Cardiac muscle cell (in vitro differentiated cells and primary cell): ENCODE measurements around the gene SH3RF3. TPM values are rescaled to one million over a fixed set of nuclear protein-coding genes. Genes with fewer than 3 reads are reported as not detected.

Experiments used
- DNase-seq, 2 donors: peaks; one replicate each; pipeline versions ENCODE4 v3.0.0 to v3.0.0-alpha.2; 2010 to 2017; ENCODE audit warnings: low read depth in 1 of 2, low spot score in 1 of 2
- H3K27ac ChIP-seq: fragments of 200-600 bp; sonication (generic); 2 replicates; pipeline ENCODE4 v1.5.1; 2016
- H3K27me3 ChIP-seq: fragments of 200-600 bp; sonication (generic); 2 replicates; pipeline ENCODE4 v1.6.0; 2016; ENCODE audit warnings: control low read depth
- H3K36me3 ChIP-seq: fragments of 200-600 bp; sonication (generic); 2 replicates; pipeline ENCODE4 v1.5.1; 2016; ENCODE audit warnings: control low read depth
- H3K4me1 ChIP-seq: fragments of 200-600 bp; sonication (generic); 2 replicates; pipeline ENCODE4 v1.8.1; 2017; ENCODE audit warnings: low read depth, mild to moderate bottlenecking, mixed run types
- H3K4me3 ChIP-seq: fragments of 200-600 bp; sonication (generic); 2 replicates; pipeline ENCODE4 v1.5.1; 2016; ENCODE audit warnings: mild to moderate bottlenecking
- H3K9me3 ChIP-seq: fragments of 200-600 bp; sonication (generic); 2 replicates; pipeline ENCODE4 v1.5.1; 2017; ENCODE audit warnings: low read depth, mild to moderate bottlenecking, control low read depth
- CTCF ChIP-seq: IDR thresholded peaks from 2 replicates; pipeline ENCODE4 v1.5.1; 2012; ENCODE audit warnings: low read depth, mild to moderate bottlenecking, low read length
- polyA plus RNA-seq: library from polyadenylated mRNA; unstranded; fragments of >200 nt; fragmentation: Nextera tagmentation; extraction: Ambion mirVana; gene quantifications from 2 replicates; pipeline ENCODE4 v1.2.1, GENCODE V29; 2016
- total RNA-seq: library from RNA; depleted of rRNA; stranded (reverse); fragments of >200 nt; gene quantifications from 2 replicates; pipeline ENCODE4 v1.2.3, GENCODE V29; 2016

Gene SH3RF3
- total and polyA plus RNA-seq, 2 experiments from 2014 or later: 1.2 to 1.7 TPM

- Histone ChIP-seq H3K27ac (no peak overlapping the region), H3K4me1 (peaks cover 8% of the 10 kb centered on the region), H3K9me3 (no peaks in the 10 kb centered on the region), H3K4me3 (no peak overlapping the region), H3K27me3 (no peaks in the 10 kb centered on the region), H3K36me3 (no peaks in the 10 kb centered on the region)
- no peak for TF ChIP-seq CTCF
- DNase-seq: no peak
Measured at GRCh38 chr2:109246176-109246575, 117.2 kb downstream of the SH3RF3 start.

DNA sequence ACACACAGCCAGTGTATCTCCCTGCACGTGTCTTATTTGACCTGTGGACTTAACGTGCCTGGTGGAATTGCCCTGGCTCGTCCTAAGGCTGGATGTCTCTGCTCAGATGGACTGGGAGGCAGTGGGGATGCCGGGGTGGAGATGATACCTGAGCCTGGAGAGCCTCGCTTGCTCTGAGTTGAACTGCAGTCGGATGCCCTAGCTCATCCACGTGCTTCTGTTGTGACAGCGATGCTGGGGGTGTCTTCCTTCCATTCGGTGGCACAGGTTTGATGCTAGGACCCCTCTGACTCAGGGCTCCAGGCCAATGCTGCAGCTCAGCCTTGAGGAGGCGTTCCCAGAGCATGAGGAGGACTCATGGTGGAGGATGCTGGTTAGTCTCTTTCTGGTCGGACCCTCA, 117.6 kb downstream of the SH3RF3 start:
- Histone ChIP-seq H3K27me3 (no peaks in the 10 kb centered on the region), H3K4me3 (no peak overlapping the region), H3K9me3 (no peaks in the 10 kb centered on the region), H3K36me3 (no peaks in the 10 kb centered on the region), H3K27ac (no peak overlapping the region), H3K4me1 (peaks cover 8% of the 10 kb centered on the region)
- no peak for DNase-seq
- TF ChIP-seq CTCF: no peak

- no peak overlapping the region for H3K4me3 ChIP-seq
- no peak for DNase-seq
- H3K27me3 ChIP-seq: no peaks in the 10 kb centered on the region
- H3K4me1 ChIP-seq: peaks cover 8% of the 10 kb centered on the region
- TF ChIP-seq CTCF: no peak
- H3K36me3 ChIP-seq: no peaks in the 10 kb centered on the region
- no peak overlapping the region for H3K27ac ChIP-seq
- H3K9me3 ChIP-seq: no peaks in the 10 kb centered on the region
Measured at GRCh38 chr2:109247340-109247739, 118.3 kb downstream of the SH3RF3 start.

- no peak for TF ChIP-seq CTCF
- Histone ChIP-seq H3K27me3 (no peaks in the 10 kb centered on the region), H3K9me3 (no peaks in the 10 kb centered on the region), H3K4me3 (no peak overlapping the region), H3K27ac (no peak overlapping the region), H3K36me3 (no peaks in the 10 kb centered on the region), H3K4me1 (peaks cover 8% of the 10 kb centered on the region)
- DNase-seq: peak in 1 of 2 donors; percentile 14
Measured at GRCh38 chr2:109247812-109248211, 118.8 kb downstream of the SH3RF3 start.

DNA sequence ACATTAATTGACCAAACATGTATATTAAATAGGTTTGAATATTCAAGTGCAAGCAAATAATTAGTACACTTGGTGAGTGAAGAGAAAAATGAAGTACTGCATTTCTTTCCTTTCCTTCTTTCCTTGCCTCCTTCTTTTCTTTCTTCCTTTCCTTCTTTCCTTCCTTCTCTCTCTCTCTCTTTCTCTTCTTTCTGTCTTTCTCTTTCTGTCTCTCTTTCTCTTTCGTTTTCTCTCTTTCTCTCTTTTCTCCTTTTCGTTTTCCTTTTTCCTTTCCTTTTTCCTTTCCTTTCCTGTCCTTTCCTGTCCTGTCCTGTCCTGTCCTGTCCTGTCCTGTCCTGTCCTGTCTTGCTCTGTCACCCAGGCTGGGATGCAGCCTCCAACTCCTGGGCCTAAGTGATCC, 119.6 kb downstream of the SH3RF3 start:
- no peak for TF ChIP-seq CTCF
- H3K36me3 ChIP-seq: no peaks in the 10 kb centered on the region
- no peak overlapping the region for H3K4me3 ChIP-seq
- H3K9me3 ChIP-seq: no peaks in the 10 kb centered on the region
- H3K27ac ChIP-seq: no peak overlapping the region
- no peak for DNase-seq
- no peaks in the 10 kb centered on the region for H3K27me3 ChIP-seq
- H3K4me1 ChIP-seq: peaks cover 8% of the 10 kb centered on the region

DNA sequence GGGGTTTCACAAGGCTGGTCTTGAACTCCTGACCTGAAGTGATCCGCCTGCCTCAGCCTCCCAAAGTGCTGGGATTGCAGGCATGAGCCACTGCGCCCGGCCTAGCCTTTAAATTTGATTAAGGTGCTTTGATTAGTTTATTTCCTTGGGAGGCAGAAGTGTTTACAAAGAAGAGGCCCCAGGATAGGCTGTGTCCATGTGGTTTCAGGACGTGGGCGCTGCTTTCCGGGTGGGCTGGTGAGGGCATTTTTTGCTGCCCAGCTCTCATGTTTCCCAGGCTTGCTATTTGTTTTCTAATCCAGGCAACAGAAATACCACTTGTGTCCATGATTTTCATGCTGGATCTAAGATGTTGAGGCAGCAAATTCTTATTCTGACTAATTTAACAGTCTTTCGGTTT, 124.2 kb downstream of the SH3RF3 start:
- TF ChIP-seq CTCF: no peak
- Histone ChIP-seq H3K27me3 (peaks cover 13% of the 10 kb centered on the region), H3K4me1 (no peaks in the 10 kb centered on the region), H3K36me3 (no peaks in the 10 kb centered on the region), H3K4me3 (no peak overlapping the region), H3K9me3 (no peaks in the 10 kb centered on the region), H3K27ac (no peak overlapping the region)
- no peak for DNase-seq
